Heart left ventricle (tissue), 16 donors: ENCODE results near the gene TGFBR1. TPM values are rescaled to one million over a fixed set of nuclear protein-coding genes. Genes with fewer than 3 reads are reported as not detected.

ENCODE experiments used
- ATAC-seq, 4 donors: fragments of 200-7000 bp; cut with Tn5 transposase; one replicate each; pipeline ENCODE4 v1.9.1; 2020 to 2022; ENCODE audit warnings: moderate library complexity in 4 of 4, mild to moderate bottlenecking in 3 of 4, moderate number of reproducible peaks in 1 of 4
- DNase-seq, 5 donors: peaks; one replicate each; pipeline ENCODE4 v3.0.0-alpha.2; 2020
- H3K27ac ChIP-seq, 12 donors: fragments of 200-600 bp; sonication (generic) in 4 of 12; one replicate each; pipeline versions ENCODE4 v1.5.0 to v1.8.0; 2016 to 2022; ENCODE audit warnings: mild to moderate bottlenecking in 2 of 12
- H3K27me3 ChIP-seq, 9 donors: fragments of 200-600 bp; sonication (generic) in 2 of 9; one replicate each; pipeline versions ENCODE4 v1.5.1 to v1.8.0; 2016 to 2022; ENCODE audit warnings: mild to moderate bottlenecking in 3 of 9
- H3K36me3 ChIP-seq, 9 donors: fragments of 200-600 bp; sonication (generic) in 2 of 9; one replicate each; pipeline versions ENCODE4 v1.5.0 to v1.8.0; 2018 to 2022; ENCODE audit warnings: mild to moderate bottlenecking in 2 of 9
- H3K4me1 ChIP-seq, 12 donors: fragments of 200-600 bp; sonication (generic) in 4 of 12; one replicate each; pipeline versions ENCODE4 v1.5.0 to v1.8.0; 2016 to 2022; ENCODE audit warnings: mild to moderate bottlenecking in 3 of 12
- H3K4me3 ChIP-seq, 12 donors: fragments of 200-600 bp; sonication (generic) in 4 of 12; one replicate each; pipeline versions ENCODE4 v1.5.0 to v1.8.0; 2017 to 2022; ENCODE audit warnings: mild to moderate bottlenecking in 9 of 12, moderate library complexity in 4 of 12
- H3K9me3 ChIP-seq, 12 donors: fragments of 200-600 bp; sonication (generic) in 4 of 12; one replicate each; pipeline versions ENCODE4 v1.5.0 to v1.8.0; 2016 to 2022; ENCODE audit warnings: mild to moderate bottlenecking in 1 of 12
- CTCF ChIP-seq, 12 donors: fragments of 200-600 bp; sonication (generic) in 4 of 12; IDR thresholded peaks; one replicate each; pipeline versions ENCODE4 v1.5.0 to v1.8.0; 2018 to 2022; ENCODE audit warnings: antibody characterized with exemption in 12 of 12, mild to moderate bottlenecking in 5 of 12
- POLR2A ChIP-seq, 2 donors: fragments of 450-650 bp; IDR thresholded peaks; one replicate each; pipeline ENCODE4 v1.6.1; 2017; ENCODE audit warnings: antibody characterized with exemption in 2 of 2, mild to moderate bottlenecking in 2 of 2, moderate library complexity in 2 of 2
- WGBS, 4 donors: extraction: QIAGEN DNeasy Blood & Tissue Kit in 2 of 4; methylation state at CpG; one replicate each; pipeline versions ENCODE4 v1.1.5 to v1.1.7; 2013 to 2018; 5-methylcytosine and 5-hydroxymethylcytosine counted together
- intact Hi-C, 10 donors: fragments of 100-400 bp; cut with DNase I; formaldehyde crosslinking; loops; one replicate each; pipeline versions ENCODE4 v1.11.1 to v1.14.2; 2022
- polyA plus RNA-seq, 2 donors: library from polyadenylated mRNA; stranded (reverse); fragments of 200-250 nt; gene quantifications; one replicate each; pipeline ENCODE4 v1.2.3, GENCODE V29; 2013
- total RNA-seq, 9 donors: library from RNA; depleted of rRNA in 2 of 9; stranded (reverse); fragments of >200 nt in 2 of 9; fragmentation: NEBNext Ultra II Directional in 3 of 9; extraction: Animal tissue kit (Norgen Biotek cat#: 25700) in 3 of 9; gene quantifications; one replicate each; pipeline versions ENCODE4 v1.1.0 to v1.2.4, GENCODE V29; 2016 to 2023
- donor health status: ischemic (EF 13 %, LVEDD 7.1; RV severe dilation, severe dysfunction).
- donor health status: healthy with polysubstance abuse.
- donor health status: DM: no; HTN: yes; CAD: no.
- donor health status: DM: no; HTN: no; CAD: no.
- donor health status: ischemic (EF 25% LVEDD 6.9; RV normal size, moderate dysfunction).
- donor health status: ischemic (EF 25% LVEDD 5.7; RV mildly dilated, moderate dysfunction).
- donor health status: healthy.
- donor health status: DM: yes; HTN: yes; CAD: no.
- donor health status: ischemic (EF 35%, LVEDD 5.7; RV mildly dilated, moderate dysfunction).
- donor health status: nonischemic (EF 11% LVEDD 7.7; RV severe dilation, severe dysfunction).
- donor health status: DM: yes; HTN: yes; CAD: no.
- donor health status: PGD.
- donor health status: ischemic (EF 29% LVEDD 5.4; RV normal size, mild dysfunction).
- donor health status: nonischemic (EF 23%, LVEDD 6.1; RV moderate dilation, normal function).

TGFBR1 gene
- total and polyA plus RNA-seq, 11 donors, result 3.8 to 41.0 (median 13.8) TPM

- DNase-seq (no peak), ATAC-seq (no peak)
- Histone ChIP-seq H3K27me3 (peaks cover 0 to 3% (median 0%) of the 10 kb centered on the region in 9 donors), H3K4me3 (no peak overlapping the region), H3K27ac (no peak overlapping the region), H3K4me1 (no peaks in the 10 kb centered on the region), H3K36me3 (no peaks in the 10 kb centered on the region), H3K9me3 (no peaks in the 10 kb centered on the region)
- WGBS, 4 donors, result 72 to 86% (median 77%) methylated on average over 10 of the region's 10 CpGs
- intact Hi-C loops, result no loop called here
- TF ChIP-seq CTCF (IDR thresholded peaks at IDR 0.05) (no peak), POLR2A (IDR thresholded peaks at IDR 0.05) (no peak)
These were observed 68.9 kb downstream of the TGFBR1 start for GRCh38 chr9:99173570-99174504.

- no peak for TF ChIP-seq POLR2A (IDR thresholded peaks at IDR 0.05)
- TF ChIP-seq CTCF (IDR thresholded peaks at IDR 0.05), result no peak
- Histone ChIP-seq H3K27me3 (peaks cover 0 to 3% (median 0%) of the 10 kb centered on the region in 9 donors), H3K36me3 (no peaks in the 10 kb centered on the region), H3K9me3 (no peaks in the 10 kb centered on the region), H3K4me1 (peaks cover 0 to 3% (median 0%) of the 10 kb centered on the region in 12 donors), H3K4me3 (no peak overlapping the region), H3K27ac (no peak overlapping the region)
- DNase-seq, result no peak
- intact Hi-C loops, result loop anchor here in 1 of 10 donors (2.0 kb wide), 1 partner anchor 30 kb away; no protein-coding TSS in a partner anchor
- 73 to 78% (median 75%) methylated on average over 4 of the region's 4 CpGs for WGBS, 4 donors
- ATAC-seq, result no peak
These were observed 71.7 kb downstream of the TGFBR1 start for GRCh38 chr9:99176527-99177013.

DNA sequence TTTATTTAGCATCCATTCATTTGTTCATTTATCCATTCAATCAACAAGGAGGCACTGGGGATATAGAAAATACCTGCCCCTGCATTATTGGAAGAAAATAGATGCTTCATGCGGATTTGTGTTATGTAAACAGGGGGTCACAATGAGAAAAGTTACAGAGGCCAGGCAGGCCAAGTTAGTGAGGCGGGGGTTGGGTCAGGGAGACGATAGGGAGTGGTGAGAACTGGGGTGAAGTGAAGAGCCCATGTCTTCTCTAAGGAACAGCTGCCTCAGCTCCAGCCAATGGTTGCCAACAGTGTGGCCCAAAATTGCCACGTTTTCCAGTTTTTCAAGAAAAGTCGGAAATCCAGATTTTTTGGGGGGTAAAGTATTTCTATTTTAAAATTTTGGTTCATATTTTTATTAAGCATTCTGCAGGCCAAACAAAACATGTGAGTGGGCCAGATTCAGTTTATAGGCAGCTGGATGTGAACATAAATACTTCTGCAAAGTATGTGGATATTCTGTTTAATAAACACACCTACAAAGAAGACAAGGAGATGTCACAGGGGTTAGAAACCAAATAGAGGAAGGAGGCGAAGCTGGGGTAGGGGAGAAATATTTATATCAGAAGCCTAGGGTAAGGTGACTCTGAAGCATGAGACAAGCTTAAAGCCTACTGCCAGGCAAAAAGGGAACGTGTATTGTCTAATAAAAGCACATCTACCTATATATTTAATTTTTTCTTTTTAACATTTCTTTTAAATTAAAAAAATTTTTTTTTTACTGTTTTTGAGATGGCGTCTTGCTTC is 72.9 kb downstream of the TGFBR1 start:
- Histone ChIP-seq H3K9me3 (no peaks in the 10 kb centered on the region), H3K4me1 (peaks cover 0 to 6% (median 0%) of the 10 kb centered on the region in 12 donors), H3K27me3 (no peaks in the 10 kb centered on the region), H3K27ac (no peak overlapping the region), H3K4me3 (no peak overlapping the region), H3K36me3 (no peaks in the 10 kb centered on the region)
- TF ChIP-seq POLR2A (IDR thresholded peaks at IDR 0.05) (no peak), CTCF (IDR thresholded peaks at IDR 0.05) (no peak)
- intact Hi-C loops, result loop anchor here in 1 of 10 donors (2.0 kb wide), 1 partner anchor 29 kb away; no protein-coding TSS in a partner anchor
- DNase-seq, result no peak
- WGBS, 4 donors, result 91 to 92% (median 91%) methylated on average over 8 of the region's 8 CpGs
- ATAC-seq, result no peak
